K562 (cell line): ENCODE results near the gene PLEKHH2. TPM values are rescaled to one million over a fixed set of nuclear protein-coding genes. Genes with fewer than 3 reads are reported as not detected.

Source experiments
- ATAC-seq: fragments of 200-7000 bp; cut with Tn5 transposase; 3 replicates; pipeline ENCODE4 v1.9.1; 2020; ENCODE audit warnings: moderate library complexity
- BruUV-seq: library from RNA; stranded (reverse); fragments of 400-500 nt; replicated peaks from 2 replicates; lab custom pipeline; 2021; lab: Mats Ljungman, UMichigan
- CTCF ChIA-PET: fragments of 300-600 bp; formaldehyde crosslinking; extraction: SDS; loops from one replicate; lab custom pipeline; 2021; ENCODE audit warnings: low intra/inter-chr PET ratio; lab: Yijun Ruan, JAX
- POLR2A ChIA-PET: fragments of 300-600, 350-650 bp; sonication (Branson Sonifier 250); formaldehyde crosslinking; extraction: SDS; loops from one replicate; lab custom pipeline; 2021; ENCODE audit warnings: antibody characterized with exemption, inconsistent platforms; lab: Yijun Ruan, JAX
- DNase-seq, 4 experiments: peaks; one replicate each; pipeline versions ENCODE4 v3.0.0 to v3.0.0-alpha.2; 2011 to 2018; ENCODE audit warnings: low spot score in 3 of 4, mixed read lengths in 3 of 4; ENCODE audit errors: extremely low read depth in 1 of 4
- FAIRE-seq: peaks from 2 replicates; lab custom pipeline; 2011; peaks lifted over from hg19 to GRCh38; lab: Jason Lieb, UNC
- H2AFZ ChIP-seq: 2 replicates; pipeline ENCODE4 v1.6.0; 2011; ENCODE audit warnings: low read depth, low read length, control low read depth, inconsistent platforms
- H3K27ac ChIP-seq: fragments of 200-600 bp; 3 replicates; pipeline ENCODE4 v1.8.0; 2011; ENCODE audit warnings: low read depth, mild to moderate bottlenecking, control low read depth, inconsistent platforms, low read length, moderate library complexity, mixed read lengths; ENCODE audit errors: extremely low read depth
- H3K27me3 ChIP-seq, 2 experiments: fragments of 300-600 bp in 1 of 2; 2 replicates in 1 of 2; 3 replicates in 1 of 2; pipeline versions ENCODE4 v1.6.0 to v1.8.0; 2011; ENCODE audit warnings: inconsistent platforms in 2 of 2, low read length in 2 of 2, mild to moderate bottlenecking in 1 of 2, mixed read lengths in 1 of 2, moderate library complexity in 1 of 2; ENCODE audit not compliant: control insufficient read depth in 2 of 2, insufficient read depth in 2 of 2
- H3K36me3 ChIP-seq: fragments of 300-600 bp; 3 replicates; pipeline ENCODE4 v1.8.0; 2011; ENCODE audit warnings: mild to moderate bottlenecking, low read length, inconsistent platforms; ENCODE audit not compliant: control insufficient read depth, insufficient read depth
- H3K4me1 ChIP-seq, 2 experiments: fragments of 200-600 bp in 1 of 2; replicated peaks in 1 of 2; 2 replicates in 1 of 2; 3 replicates in 1 of 2; pipeline versions ENCODE4 v1.5.1 to v1.8.0; 2011; ENCODE audit warnings: inconsistent platforms in 2 of 2, low read length in 2 of 2, mild to moderate bottlenecking in 1 of 2, mixed read lengths in 1 of 2, moderate library complexity in 1 of 2; ENCODE audit not compliant: control insufficient read depth in 2 of 2, insufficient read depth in 2 of 2
- H3K4me2 ChIP-seq: 2 replicates; pipeline ENCODE4 v1.6.1; 2011; ENCODE audit warnings: low read length, control low read depth, inconsistent platforms, mixed read lengths; ENCODE audit not compliant: insufficient read depth
- H3K4me3 ChIP-seq: fragments of 200-600 bp; sonication (generic), shearing (Covaris generic); 2 replicates; pipeline ENCODE4 v1.5.1; 2016; ENCODE audit warnings: control low read depth, inconsistent platforms
- H3K79me2 ChIP-seq: fragments of 200-600 bp; 3 replicates; pipeline ENCODE4 v1.8.0; 2011; ENCODE audit warnings: low read length, inconsistent platforms; ENCODE audit not compliant: control insufficient read depth, insufficient read depth
- H3K9ac ChIP-seq, 2 experiments: 2 replicates each; pipeline versions ENCODE4 v1.6.0 to v1.6.1; 2011; ENCODE audit warnings: low read depth in 2 of 2, low read length in 2 of 2, control low read depth in 1 of 2, inconsistent platforms in 1 of 2, mild to moderate bottlenecking in 1 of 2, mixed read lengths in 1 of 2; ENCODE audit not compliant: insufficient read depth in 1 of 2
- H3K9me1 ChIP-seq: one replicate; pipeline ENCODE4 v1.6.0; 2011; ENCODE audit warnings: inconsistent platforms, mild to moderate bottlenecking, low read length, moderate library complexity; ENCODE audit not compliant: control insufficient read depth, insufficient read depth
- H3K9me3 ChIP-seq: replicated peaks from 2 replicates; pipeline ENCODE4 v1.5.1; 2011; ENCODE audit warnings: low read depth, low read length, inconsistent platforms; ENCODE audit not compliant: control insufficient read depth, insufficient read depth
- H4K20me1 ChIP-seq: replicated peaks from 2 replicates; pipeline ENCODE4 v1.6.1; 2011; ENCODE audit warnings: low read length, inconsistent platforms, mixed read lengths; ENCODE audit not compliant: control insufficient read depth, insufficient read depth
- C11orf30 ChIP-seq: fragments of 450-650 bp; IDR thresholded peaks from 2 replicates; pipeline ENCODE4 v1.6.1; 2016; ENCODE audit warnings: low read depth, mild to moderate bottlenecking
- CREBBP ChIP-seq: IDR thresholded peaks from one replicate; pipeline ENCODE4 v1.6.1; 2012; ENCODE audit warnings: low read depth, mild to moderate bottlenecking, control low read depth, inconsistent platforms, low read length
- GTF2A2 ChIP-seq: IDR thresholded peaks from 2 replicates; pipeline ENCODE4 v1.6.1; 2016; ENCODE audit warnings: mild to moderate bottlenecking, missing genetic modification characterization, missing compliant biosample characterization
- GTF2F1 ChIP-seq: IDR thresholded peaks from 2 replicates; pipeline ENCODE4 v1.6.1; 2011; ENCODE audit warnings: low read depth, low read length, improper control_type of control experiment
- IRF9 ChIP-seq: fragments of 450-650 bp; IDR thresholded peaks from 2 replicates; pipeline ENCODE4 v1.6.1; 2016; ENCODE audit warnings: missing biosample characterization, missing genetic modification characterization
- MAFF ChIP-seq: IDR thresholded peaks from 2 replicates; pipeline ENCODE4 v1.6.1; 2012; ENCODE audit warnings: low read length, improper control_type of control experiment
- MAFG ChIP-seq: fragments of 450-650 bp; conservative IDR thresholded peaks from 2 replicates; pipeline ENCODE4 v1.6.1; 2016; ENCODE audit warnings: missing genetic modification characterization, missing compliant biosample characterization
- MAFK ChIP-seq: IDR thresholded peaks from 2 replicates; pipeline ENCODE4 v1.6.1; 2011; ENCODE audit warnings: low read length, improper control_type of control experiment
- ZNF133 ChIP-seq: fragments of 250-450 bp; sonication (Bioruptor Pico); IDR thresholded peaks from 2 replicates; pipeline ENCODE4 v1.4.0; 2020; ENCODE audit warnings: mild to moderate bottlenecking
- ZNF263 ChIP-seq: sonication (generic); formaldehyde crosslinking; IDR thresholded peaks from 2 replicates; pipeline ENCODE4 v1.8.0; 2022; ENCODE audit warnings: mild to moderate bottlenecking, missing genetic modification reagents, borderline replicate concordance
- ZNF274 ChIP-seq: IDR thresholded peaks from 2 replicates; pipeline ENCODE4 v1.6.1; 2011; ENCODE audit warnings: low read depth, mild to moderate bottlenecking, low read length, moderate library complexity, borderline replicate concordance
- ZNF316 ChIP-seq: fragments of 450-650 bp; IDR thresholded peaks from 2 replicates; pipeline ENCODE4 v1.6.1; 2016
- WGBS: fragments of 100-300 bp; shearing (Covaris generic); methylation state at CpG from one replicate; pipeline ENCODE4 v1.1.6; 2016; ENCODE audit warnings: low coverage, mixed read lengths; ENCODE audit not compliant: insufficient coverage; ENCODE audit errors: missing lambda C conversion rate; 5-methylcytosine and 5-hydroxymethylcytosine counted together
- in situ Hi-C: fragments of 300-500 bp; cut with MboI; formaldehyde crosslinking; loops from 4 replicates; pipeline ENCODE4 v1.15.0; 2018; ENCODE audit warnings: inconsistent platforms, mixed read lengths
- intact Hi-C: fragments of 100-400 bp; cut with micrococcal nuclease; formaldehyde crosslinking; loops from 2 replicates; pipeline ENCODE4 v1.14.2; 2022
- polyA plus RNA-seq, 8 experiments: library from polyadenylated mRNA; depleted of rRNA in 4 of 8; stranded (reverse) in 5 of 8; unstranded in 3 of 8; fragments of >200 nt; fragmentation: Nextera tagmentation in 2 of 8; fragmentation: Illumina TruSeq in 1 of 8; extraction: Ambion mirVana in 2 of 8; extraction: Trizol in 1 of 8; gene quantifications; 2 replicates each; pipeline versions ENCODE4 v1.2.1 to v1.2.3, GENCODE V29; 2011 to 2014; ENCODE audit warnings: inconsistent platforms in 1 of 8, missing spikeins in 1 of 8
- total RNA-seq, 7 experiments: library from RNA; depleted of rRNA in 6 of 7; stranded (reverse); fragments of >200 nt in 6 of 7; fragmentation: Illumina TruSeq in 2 of 7; extraction: Trizol in 2 of 7; gene quantifications; 2 replicates each; pipeline versions ENCODE4 v1.2.1 to v1.2.3, GENCODE V29; 2011 to 2021; ENCODE audit warnings: low replicate concordance in 1 of 7

PLEKHH2 gene
- total and polyA plus RNA-seq, 9 of the 15 experiments (the other 6 are each of a cell fraction or from before 2014, with no cell fraction given): 0.77 to 13.5 (median 2.7) TPM

GRCh38 chr2:43810888-43811287, 173.8 kb downstream of the PLEKHH2 start (continued):
- no peak for TF ChIP-seq IRF9 (tag)
- no peak for TF ChIP-seq GTF2F1
- TF ChIP-seq ZNF133: no peak
- no peak for TF ChIP-seq GTF2A2 (tag)

- ATAC-seq: no peak
- H3K36me3 ChIP-seq: no peaks in the 10 kb centered on the region
- no peak overlapping the region for H3K4me2 ChIP-seq
- ChIA-PET POLR2A (interaction anchor here (0.6 to 0.9 kb wide), 4 partner anchors 11 to 1233 kb away, joined by 3 to 4 read pairs (median 3); no protein-coding TSS in a partner anchor), CTCF (no interaction called here)
- H3K9ac ChIP-seq: no peak overlapping the region
- no peak for FAIRE-seq
- H3K4me3 ChIP-seq: no peak overlapping the region
- H3K27me3 ChIP-seq: no peaks in the 10 kb centered on the region
- TF ChIP-seq MAFK (peak; percentile 67), C11orf30 (peak; percentile 82), ZNF316 (peak; percentile 90), CREBBP (no peak), MAFG (tag) (peak; percentile 68), MAFF (peak; percentile 76), ZNF263 (CRISPR knock-in tag) (no peak), ZNF274 (no peak)
- no peak overlapping the region for H3K27ac ChIP-seq
- no peaks in the 10 kb centered on the region for H3K9me1 ChIP-seq
- in situ Hi-C loops (no loop called here), intact Hi-C loops (no loop called here)
- no peaks in the 10 kb centered on the region for H4K20me1 ChIP-seq
- 75% methylated on average over 1 of the region's 2 CpGs for WGBS
- H3K4me1 ChIP-seq: no peaks in the 10 kb centered on the region; a peak in 1 of 5 replicates
- no peaks in the 10 kb centered on the region for H3K79me2 ChIP-seq
- H3K9me3 ChIP-seq: no peaks in the 10 kb centered on the region
- DNase-seq: no peak
- no TSS peak for BruUV-seq
- no peak overlapping the region for H2AFZ ChIP-seq
These were observed 174.9 kb downstream of the PLEKHH2 start for GRCh38 chr2:43812006-43812405.
